Endothelial cell of umbilical vein (primary cell): Measurements from ENCODE around the gene LEUTX. TPM values are rescaled to one million over a fixed set of nuclear protein-coding genes. Genes with fewer than 3 reads are reported as not detected.

Source experiments
- BruUV-seq: library from RNA; stranded (reverse); fragments of 400-500 nt; replicated peaks from 2 replicates; lab custom pipeline; 2021; lab: Mats Ljungman, UMichigan
- CTCF ChIA-PET: fragments of 300-600, 350-600 bp; sonication (Branson Sonifier 250); formaldehyde crosslinking; loops from one replicate; lab custom pipeline; 2021; ENCODE audit warnings: antibody characterized with exemption, inconsistent platforms; lab: Charles Lee
- POLR2A ChIA-PET: fragments of 300-600, 350-600 bp; sonication (Branson Sonifier 250); formaldehyde crosslinking; loops from one replicate; lab custom pipeline; 2021; ENCODE audit warnings: antibody characterized with exemption, inconsistent platforms; lab: Charles Lee
- DNase-seq: peaks from one replicate; pipeline ENCODE4 v3.0.0-alpha.2; 2011; ENCODE audit warnings: low read depth, low spot score
- FAIRE-seq: peaks from 2 replicates; lab custom pipeline; 2011; peaks lifted over from hg19 to GRCh38; lab: Jason Lieb, UNC
- H2AFZ ChIP-seq: 2 replicates; pipeline ENCODE4 v1.6.0; 2012; ENCODE audit warnings: low read depth, low read length, control low read depth, inconsistent platforms
- H3K27ac ChIP-seq: 2 replicates; pipeline ENCODE4 v1.5.1; 2011; ENCODE audit warnings: low read depth, mild to moderate bottlenecking, control low read depth, low read length, moderate library complexity; ENCODE audit not compliant: insufficient read depth
- H3K27me3 ChIP-seq, 2 experiments: 2 replicates each; pipeline versions ENCODE4 v1.6.0 to v1.6.1; 2011; ENCODE audit warnings: low read length in 2 of 2, mixed read lengths in 1 of 2; ENCODE audit not compliant: control insufficient read depth in 2 of 2, insufficient read depth in 2 of 2
- H3K36me3 ChIP-seq, 2 experiments: 2 replicates in 1 of 2; 3 replicates in 1 of 2; pipeline ENCODE4 v1.5.1; 2011; ENCODE audit warnings: low read length in 2 of 2, mild to moderate bottlenecking in 1 of 2, moderate library complexity in 1 of 2; ENCODE audit not compliant: control insufficient read depth in 2 of 2, insufficient read depth in 2 of 2; ENCODE audit errors: extremely low read depth in 1 of 2
- H3K4me1 ChIP-seq: 3 replicates; pipeline ENCODE4 v1.5.1; 2011; ENCODE audit warnings: mild to moderate bottlenecking, low read length; ENCODE audit not compliant: control insufficient read depth, insufficient read depth; ENCODE audit errors: extremely low read depth
- H3K4me2 ChIP-seq: 2 replicates; pipeline ENCODE4 v1.6.1; 2011; ENCODE audit warnings: low read length, control low read depth, mixed read lengths; ENCODE audit not compliant: insufficient read depth
- H3K4me3 ChIP-seq, 3 experiments: fragments of 200-600 bp in 1 of 3; sonication (generic), shearing (Covaris generic) in 1 of 3; replicated peaks in 1 of 3; 2 replicates each; pipeline ENCODE4 v1.5.1; 2011 to 2016; ENCODE audit warnings: control low read depth in 3 of 3, low read length in 3 of 3, mild to moderate bottlenecking in 2 of 3, inconsistent platforms in 1 of 3, low read depth in 1 of 3, moderate library complexity in 1 of 3; ENCODE audit not compliant: insufficient read depth in 1 of 3
- H3K79me2 ChIP-seq: 2 replicates; pipeline ENCODE4 v1.6.0; 2012; ENCODE audit warnings: low read length, inconsistent platforms; ENCODE audit not compliant: control insufficient read depth, insufficient read depth
- H3K9ac ChIP-seq: replicated peaks from 2 replicates; pipeline ENCODE3; 2011; ENCODE audit warnings: low read length, control low read depth; ENCODE audit not compliant: insufficient read depth; ENCODE audit errors: extremely low read depth
- H3K9me1 ChIP-seq: replicated peaks from 3 replicates; pipeline ENCODE4 v1.6.0; 2011; ENCODE audit warnings: mild to moderate bottlenecking, low read length; ENCODE audit not compliant: control insufficient read depth, insufficient read depth; ENCODE audit errors: extremely low read depth
- H3K9me3 ChIP-seq: replicated peaks from 2 replicates; pipeline ENCODE4 v1.5.1; 2012; ENCODE audit warnings: low read length, inconsistent platforms; ENCODE audit not compliant: control insufficient read depth, insufficient read depth
- H4K20me1 ChIP-seq: replicated peaks from 2 replicates; pipeline ENCODE3; 2011; ENCODE audit warnings: mild to moderate bottlenecking, low read length; ENCODE audit not compliant: control insufficient read depth, insufficient read depth; ENCODE audit errors: extremely low read depth
- EZH2 ChIP-seq: IDR thresholded peaks from 2 replicates; pipeline ENCODE4 v1.6.1; 2012; ENCODE audit warnings: borderline replicate concordance, low read depth, mild to moderate bottlenecking, moderate library complexity, low read length, inconsistent platforms; ENCODE audit not compliant: severe bottlenecking
- FOS ChIP-seq: IDR thresholded peaks from 2 replicates; pipeline ENCODE4 v1.6.1; 2011; ENCODE audit warnings: mild to moderate bottlenecking, low read length, moderate library complexity, borderline replicate concordance; ENCODE audit not compliant: insufficient read depth
- GATA2 ChIP-seq: IDR thresholded peaks from 2 replicates; pipeline ENCODE4 v1.7.0; 2011; ENCODE audit warnings: low read depth, mild to moderate bottlenecking, moderate library complexity, mixed read lengths, low read length; ENCODE audit not compliant: insufficient read length, insufficient read depth
- JUN ChIP-seq: IDR thresholded peaks from 2 replicates; pipeline ENCODE4 v1.6.1; 2011; ENCODE audit warnings: borderline replicate concordance, low read depth; ENCODE audit not compliant: insufficient read length, insufficient read depth
- MYC ChIP-seq: IDR thresholded peaks from one replicate; pipeline ENCODE4 v1.6.1; 2011; ENCODE audit warnings: mild to moderate bottlenecking, low read depth, low read length
- POLR2A ChIP-seq: IDR thresholded peaks from 2 replicates; pipeline ENCODE4 v1.6.1; 2012; ENCODE audit warnings: low read depth, mild to moderate bottlenecking, control low read depth, low read length
- POLR2AphosphoS5 ChIP-seq: IDR thresholded peaks from 2 replicates; pipeline ENCODE4 v1.6.1; 2012; ENCODE audit warnings: low read depth, mild to moderate bottlenecking, control low read depth, low read length, moderate library complexity; ENCODE audit not compliant: insufficient read depth
- dilution Hi-C: fragments of 300-500 bp; cut with MboI; formaldehyde crosslinking; loops from one replicate; pipeline ENCODE4 v1.15.0; 2019; ENCODE audit warnings: low sequenced_read_pairs; ENCODE audit not compliant: extremely low pct_ligation_motif_present
- intact Hi-C: fragments of 100-400 bp; cut with micrococcal nuclease; formaldehyde crosslinking; loops from one replicate; pipeline ENCODE4 v1.10.0; 2022
- polyA plus RNA-seq, 4 experiments: library from polyadenylated mRNA; depleted of rRNA in 3 of 4; stranded (reverse) in 3 of 4; unstranded in 1 of 4; fragments of >200 nt; gene quantifications; 2 replicates each; pipeline versions ENCODE4 v1.2.1 to v1.2.3, GENCODE V29; 2011 to 2012; ENCODE audit warnings: missing spikeins in 1 of 4
- total RNA-seq: library from RNA; stranded (reverse); gene quantifications from 2 replicates; pipeline ENCODE4 v1.2.3, GENCODE V29; 2021
- TF ChIP-seq, protein P1 (sequence below), 2 donors: IDR thresholded peaks; 1 replicate in 1 of 2; 2 replicates in 1 of 2; pipeline ENCODE4 v1.5.1; 2011; ENCODE audit warnings: low read length in 2 of 2, mild to moderate bottlenecking in 2 of 2, moderate library complexity in 2 of 2, control low read depth in 1 of 2, inconsistent platforms in 1 of 2, low read depth in 1 of 2; ENCODE audit not compliant: insufficient read depth in 1 of 2; ENCODE audit errors: extremely low read depth in 1 of 2
- TF ChIP-seq, protein P2 (sequence below): IDR thresholded peaks from 2 replicates; pipeline ENCODE4 v1.6.1; 2011; ENCODE audit not compliant: insufficient read depth, insufficient read length

Gene LEUTX
- total and polyA plus RNA-seq, 2 donors (not counting 3 experiments of a cell fraction or from before 2014, with no cell fraction given), result not detected

DNA sequence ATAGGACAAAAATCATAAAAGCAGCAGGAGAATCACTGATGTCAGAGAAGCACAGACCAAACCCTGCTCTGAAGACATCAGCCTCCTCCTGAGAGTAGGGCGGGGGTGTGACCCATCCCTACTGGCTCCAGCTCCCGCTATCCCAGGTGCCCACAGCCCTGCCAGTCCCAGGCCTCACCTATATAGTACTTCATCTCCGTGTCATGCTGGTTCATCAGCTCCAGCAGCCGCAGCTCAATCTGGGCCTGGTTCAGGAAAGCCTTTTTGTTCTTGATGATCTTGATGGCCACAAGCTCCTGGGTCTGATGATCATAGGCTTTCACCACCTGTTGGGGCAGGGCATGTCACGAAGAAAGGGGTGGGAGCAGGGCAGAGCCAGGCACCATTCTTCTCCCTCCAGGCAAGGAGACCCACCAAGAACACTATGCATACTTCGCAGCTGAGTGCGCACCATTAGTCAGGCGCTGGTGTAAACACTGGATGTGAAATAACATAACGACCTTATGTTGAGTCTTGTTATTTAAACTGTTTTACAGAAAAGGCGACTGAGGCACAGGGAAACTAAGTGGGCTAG lies 51.1 kb downstream of the LEUTX start:
- Histone ChIP-seq H3K27ac (no peak overlapping the region), H3K4me3 (no peak overlapping the region), H3K4me2 (no peak overlapping the region), H3K9me1 (no peaks in the 10 kb centered on the region), H3K27me3 (no peaks in the 10 kb centered on the region), H3K4me1 (peaks cover 10% of the 10 kb centered on the region), H3K79me2 (peaks cover 8% of the 10 kb centered on the region), H3K9ac (no peak overlapping the region), H3K9me3 (no peaks in the 10 kb centered on the region), H2AFZ (no peak overlapping the region), H3K36me3 (peaks cover 4 to 36% of the 10 kb centered on the region in 2 experiments), H4K20me1 (no peaks in the 10 kb centered on the region)
- DNase-seq (no peak), FAIRE-seq (no peak)
- intact Hi-C loops (loop anchor here (5.0 kb wide), 1 partner anchor 598 kb away; the partner anchor contains the start of gene SERTAD1), dilution Hi-C loops (no loop called here)
- CTCF ChIA-PET, result interaction anchor here (1.4 kb wide), 1 partner anchor 16 kb away, joined by 5 read pairs; the partner anchor contains the start of gene FBL
- POLR2A ChIA-PET, result no interaction called here
- TF ChIP-seq, protein P1, sequence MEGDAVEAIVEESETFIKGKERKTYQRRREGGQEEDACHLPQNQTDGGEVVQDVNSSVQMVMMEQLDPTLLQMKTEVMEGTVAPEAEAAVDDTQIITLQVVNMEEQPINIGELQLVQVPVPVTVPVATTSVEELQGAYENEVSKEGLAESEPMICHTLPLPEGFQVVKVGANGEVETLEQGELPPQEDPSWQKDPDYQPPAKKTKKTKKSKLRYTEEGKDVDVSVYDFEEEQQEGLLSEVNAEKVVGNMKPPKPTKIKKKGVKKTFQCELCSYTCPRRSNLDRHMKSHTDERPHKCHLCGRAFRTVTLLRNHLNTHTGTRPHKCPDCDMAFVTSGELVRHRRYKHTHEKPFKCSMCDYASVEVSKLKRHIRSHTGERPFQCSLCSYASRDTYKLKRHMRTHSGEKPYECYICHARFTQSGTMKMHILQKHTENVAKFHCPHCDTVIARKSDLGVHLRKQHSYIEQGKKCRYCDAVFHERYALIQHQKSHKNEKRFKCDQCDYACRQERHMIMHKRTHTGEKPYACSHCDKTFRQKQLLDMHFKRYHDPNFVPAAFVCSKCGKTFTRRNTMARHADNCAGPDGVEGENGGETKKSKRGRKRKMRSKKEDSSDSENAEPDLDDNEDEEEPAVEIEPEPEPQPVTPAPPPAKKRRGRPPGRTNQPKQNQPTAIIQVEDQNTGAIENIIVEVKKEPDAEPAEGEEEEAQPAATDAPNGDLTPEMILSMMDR (IDR thresholded peaks at IDR 0.05; ENCODE audit: extremely low read depth in 1 of 2, insufficient read depth in 1 of 2, low read depth in 1 of 2, low read length in 2 of 2), result no peak
- TF ChIP-seq POLR2A (no peak), MYC (no peak), GATA2 (no peak), EZH2 (no peak), JUN (no peak), POLR2AphosphoS5 (no peak), FOS (no peak)
- TF ChIP-seq, protein P2, sequence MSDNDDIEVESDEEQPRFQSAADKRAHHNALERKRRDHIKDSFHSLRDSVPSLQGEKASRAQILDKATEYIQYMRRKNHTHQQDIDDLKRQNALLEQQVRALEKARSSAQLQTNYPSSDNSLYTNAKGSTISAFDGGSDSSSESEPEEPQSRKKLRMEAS, result no peak
- BruUV-seq, result no TSS peak
